Cardiac septum (tissue), 1 donor: ENCODE results near the gene NME4. TPM values are rescaled to one million over a fixed set of nuclear protein-coding genes. Genes with fewer than 3 reads are reported as not detected.
"Not testable (repeated sequence)": the region's sequence is repeated elsewhere in the genome, so short reads cannot be mapped to it uniquely, and the experiment has no call there.

Source experiments
- DNase-seq: peaks from one replicate; pipeline ENCODE4 v3.0.0-alpha.2; 2020; ENCODE audit warnings: low spot score
- intact Hi-C: fragments of 100-400 bp; cut with DNase I; formaldehyde crosslinking; loops from one replicate; pipeline ENCODE4 v1.14.0; 2022
- total RNA-seq: library from RNA; stranded (reverse); fragmentation: NEBNext Ultra II Directional; extraction: Animal tissue kit (Norgen Biotek cat#: 25700); gene quantifications from one replicate; pipeline ENCODE4 v1.2.1, GENCODE V29; 2021
- donor health status: DM: no; HTN: no; CAD: no.

Gene NME4
- total RNA-seq, 1 donor from 2014 or later, result 65.0 TPM

- no peak for DNase-seq
- intact Hi-C loops, result no loop called here
Observed at GRCh38 chr16:373848-374615, 23.0 kb upstream of the NME4 start.

DNA sequence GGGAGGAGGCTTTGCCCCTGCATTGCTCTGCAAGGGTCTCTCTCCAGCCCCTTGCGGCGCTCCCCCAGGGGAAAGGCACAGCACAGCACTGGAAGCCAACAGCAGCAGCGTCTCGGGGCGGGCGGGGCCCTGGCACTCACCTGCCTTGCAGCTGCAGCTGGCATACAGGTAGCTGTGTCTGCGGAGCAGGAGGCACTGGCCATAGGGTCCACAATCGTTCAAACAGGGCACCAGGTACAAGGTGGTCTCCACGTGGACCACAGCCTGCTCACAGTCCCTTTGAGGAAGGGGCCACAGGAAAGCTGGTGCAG, 22.4 kb upstream of the NME4 start:
- DNase-seq, result no peak
- intact Hi-C loops, result no loop called here

DNA sequence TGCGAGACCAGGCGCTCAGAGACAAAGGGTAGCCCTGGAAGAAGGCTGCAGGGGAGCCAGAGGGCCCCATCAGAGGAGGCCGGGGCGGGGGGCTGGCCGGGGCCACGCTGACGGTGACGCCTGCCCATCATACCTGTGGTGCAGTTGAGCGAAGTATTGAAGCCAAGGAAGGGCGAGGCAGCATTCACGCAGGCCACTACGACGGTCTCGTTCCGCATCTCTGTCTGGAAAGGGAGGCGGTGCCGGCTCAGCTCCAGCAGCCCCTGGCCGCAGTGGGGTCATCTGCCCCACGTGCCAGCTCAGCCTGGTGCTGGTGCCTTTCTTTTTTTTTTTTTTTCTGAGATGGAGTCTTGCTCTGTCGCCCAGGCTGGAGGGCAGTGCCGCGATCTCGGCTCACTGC, 21.8 kb upstream of the NME4 start:
- intact Hi-C loops, result no loop called here
- DNase-seq, result no peak

- DNase-seq, result no peak
- intact Hi-C loops, result no loop called here
Observed at GRCh38 chr16:375927-376816, 20.8 kb upstream of the NME4 start.

DNA sequence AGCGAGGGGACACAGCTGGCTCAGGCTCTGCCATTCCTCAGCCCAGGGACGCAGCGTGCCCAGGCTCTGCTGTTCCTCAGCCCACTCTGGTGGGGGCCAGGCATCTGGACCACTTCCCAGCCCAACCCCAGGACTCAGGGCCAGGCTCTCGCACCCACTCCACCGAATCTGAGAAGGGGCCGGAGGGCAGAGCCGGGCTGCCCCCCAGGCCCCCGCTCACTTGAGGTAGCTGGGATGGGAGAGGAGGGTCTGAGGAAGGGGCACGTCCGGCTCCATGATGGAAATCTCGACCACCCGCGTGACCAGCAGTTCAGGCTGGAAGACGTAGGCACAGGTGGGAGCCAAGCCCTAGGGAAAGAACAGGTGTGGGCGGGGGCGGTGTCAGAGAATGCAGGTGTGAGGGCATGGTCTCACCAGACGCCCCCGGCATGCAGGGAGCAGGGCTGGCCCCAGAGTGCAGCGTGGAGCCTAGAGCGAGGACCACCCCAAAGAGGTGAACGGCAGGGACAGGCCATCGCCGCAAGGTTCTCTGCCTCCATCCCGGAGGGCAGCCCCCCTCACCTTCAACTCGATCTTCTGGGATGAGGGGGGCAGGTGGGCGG, 20.1 kb upstream of the NME4 start:
- intact Hi-C loops, result no loop called here
- no peak for DNase-seq

DNA sequence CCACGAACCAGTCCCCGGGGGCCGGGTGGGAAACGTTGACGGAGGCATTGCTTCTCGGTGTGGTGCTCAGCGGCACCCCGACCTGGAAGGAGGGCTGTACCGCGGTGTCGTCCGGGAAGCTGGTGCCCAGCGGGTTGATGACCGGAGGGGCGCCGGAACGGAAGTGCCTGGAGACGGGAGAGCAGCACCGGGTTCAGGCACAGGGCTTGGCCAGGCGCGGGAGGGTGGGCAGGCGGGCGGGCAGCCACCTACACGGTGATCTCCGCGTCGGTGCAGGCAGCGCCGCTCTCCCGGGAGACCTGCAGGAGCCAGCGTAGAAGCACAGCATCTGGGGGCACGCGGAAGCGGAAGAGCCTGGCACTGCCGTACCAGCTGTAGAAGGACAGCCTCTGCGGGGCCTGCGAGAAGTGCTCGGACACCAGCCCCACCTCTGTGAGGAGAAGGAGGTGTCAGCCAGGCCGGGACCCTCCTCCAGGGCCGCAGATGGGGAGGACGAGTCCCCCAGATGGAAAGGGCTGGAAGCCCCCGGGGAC, 19.5 kb upstream of the NME4 start:
- intact Hi-C loops, result no loop called here
- no peak for DNase-seq

DNA sequence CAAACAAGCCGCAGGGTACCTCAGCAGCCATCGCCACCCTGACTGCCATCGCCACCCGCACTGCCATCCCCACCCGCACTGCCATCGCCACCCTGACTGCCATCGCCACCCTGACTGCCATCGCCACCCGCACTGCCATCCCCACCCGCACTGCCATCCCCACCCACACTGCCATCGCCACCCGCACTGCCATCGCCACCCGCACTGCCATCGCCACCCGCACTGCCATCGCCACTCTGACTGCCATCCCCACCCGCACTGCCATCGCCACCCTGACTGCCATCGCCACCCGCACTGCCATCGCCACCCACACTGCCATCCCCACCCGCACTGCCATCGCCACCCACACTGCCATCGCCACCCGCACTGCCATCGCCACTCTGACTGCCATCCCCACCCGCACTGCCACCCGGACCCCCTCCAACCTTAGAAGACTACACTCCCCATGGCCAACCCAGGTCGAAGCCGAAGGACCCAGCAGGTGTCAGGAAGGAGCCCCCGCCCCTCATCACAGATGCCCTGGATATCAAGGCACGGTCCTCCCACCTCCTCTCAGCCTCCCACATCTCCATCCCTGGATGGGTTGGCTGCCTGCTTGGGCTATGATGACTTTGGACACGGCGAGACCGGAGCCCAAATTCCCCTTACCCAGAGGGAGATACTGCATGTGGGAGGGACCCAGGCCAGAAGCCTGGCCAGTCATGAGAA, 18.7 kb upstream of the NME4 start:
- DNase-seq, intact Hi-C loops: not testable (repeated sequence)

DNA sequence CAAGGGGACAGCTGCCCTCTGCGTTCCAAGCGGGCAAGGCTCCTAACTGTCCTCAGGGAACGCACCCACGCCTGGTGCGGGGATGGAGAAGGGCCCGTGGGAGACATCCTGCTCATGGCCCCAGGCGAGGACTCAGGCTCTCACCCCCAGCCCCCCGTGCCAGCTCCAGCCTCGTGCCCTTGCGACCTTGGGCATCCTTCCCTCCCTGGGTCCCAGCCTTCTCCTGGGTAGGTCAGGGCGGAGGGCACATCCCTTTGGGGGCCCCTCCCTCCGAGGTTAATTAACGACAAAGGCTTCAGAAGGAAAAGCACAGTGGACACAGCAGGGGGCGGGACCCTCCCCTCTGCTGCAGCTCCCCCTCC, 18.2 kb upstream of the NME4 start:
- intact Hi-C loops, result no loop called here
- no peak for DNase-seq

GRCh38 chr16:379183-379960, 17.6 kb upstream of the NME4 start:
- no peak for DNase-seq
- intact Hi-C loops, result no loop called here

GRCh38 chr16:379961-380761, 16.8 kb upstream of the NME4 start:
- intact Hi-C loops, result no loop called here
- no peak for DNase-seq

DNA sequence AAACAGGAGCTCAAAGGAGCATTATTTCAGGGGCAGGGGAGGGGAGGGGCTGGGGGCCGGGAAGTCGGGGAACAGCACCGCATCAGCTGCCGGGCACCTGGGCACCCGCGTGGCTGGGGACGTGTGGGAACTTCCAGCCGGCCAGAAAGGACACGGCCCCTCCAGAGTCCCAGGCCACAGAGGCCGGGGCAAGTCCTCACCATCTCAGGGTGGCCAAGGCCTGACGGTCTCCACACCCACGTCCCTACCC, 16.3 kb upstream of the NME4 start:
- intact Hi-C loops, result no loop called here
- DNase-seq, result no peak

- intact Hi-C loops, result no loop called here
- DNase-seq, result no peak
Observed at GRCh38 chr16:381012-381788, 15.8 kb upstream of the NME4 start.

DNA sequence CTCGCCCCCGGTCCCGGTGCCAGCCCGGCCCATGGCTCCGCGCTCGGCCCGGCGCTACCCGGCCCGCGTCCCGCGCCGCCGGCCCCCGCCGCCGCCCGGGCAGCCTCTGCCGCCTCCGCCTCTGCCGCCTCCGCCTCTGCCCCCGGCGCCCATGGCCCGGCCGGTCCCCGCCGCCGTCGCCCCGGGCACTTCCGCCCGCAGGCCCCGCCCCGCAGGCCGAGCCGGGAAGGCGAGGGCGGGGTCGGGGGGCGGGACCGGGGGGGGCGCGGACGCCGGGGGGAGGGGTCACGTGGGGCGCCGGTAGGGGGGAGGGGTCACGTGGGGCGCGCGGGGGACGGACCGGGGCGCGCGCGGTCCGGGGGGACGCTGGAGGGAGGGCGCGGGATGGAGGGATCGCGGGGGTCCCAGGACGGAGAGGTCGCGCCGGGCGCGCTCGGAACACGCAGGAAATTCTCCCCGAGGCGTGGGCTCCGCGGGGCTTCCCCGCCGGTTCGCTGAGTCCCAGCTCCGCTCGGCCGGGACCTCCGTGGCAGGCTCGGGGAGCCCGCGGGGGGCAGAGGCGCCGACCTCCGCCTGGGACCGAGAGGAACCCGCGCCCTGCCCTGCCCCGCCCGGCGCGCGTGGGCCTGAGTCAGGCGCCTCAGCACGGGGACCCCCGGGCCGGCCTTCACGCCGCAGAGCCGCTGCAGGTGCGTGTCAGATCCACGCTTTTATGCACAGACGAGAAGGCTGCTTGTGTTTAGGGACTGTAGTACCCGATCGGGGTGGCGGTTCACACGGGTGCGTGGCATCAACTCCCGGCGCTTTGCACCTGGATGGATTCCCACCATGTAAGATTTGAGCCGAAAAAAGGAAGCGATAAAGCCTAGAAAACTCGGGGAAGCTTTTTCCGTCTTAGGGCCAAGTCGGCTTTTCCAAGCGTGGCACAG, 14.9 kb upstream of the NME4 start, which contains the start of gene PGAP6:
Gene PGAP6 (minus strand): TSS at position 190 of the 929 bp plus-strand sequence. CDS start 157 bp downstream, at position 33.
- intact Hi-C loops, result no loop called here
- DNase-seq, result peak; percentile 88

DNA sequence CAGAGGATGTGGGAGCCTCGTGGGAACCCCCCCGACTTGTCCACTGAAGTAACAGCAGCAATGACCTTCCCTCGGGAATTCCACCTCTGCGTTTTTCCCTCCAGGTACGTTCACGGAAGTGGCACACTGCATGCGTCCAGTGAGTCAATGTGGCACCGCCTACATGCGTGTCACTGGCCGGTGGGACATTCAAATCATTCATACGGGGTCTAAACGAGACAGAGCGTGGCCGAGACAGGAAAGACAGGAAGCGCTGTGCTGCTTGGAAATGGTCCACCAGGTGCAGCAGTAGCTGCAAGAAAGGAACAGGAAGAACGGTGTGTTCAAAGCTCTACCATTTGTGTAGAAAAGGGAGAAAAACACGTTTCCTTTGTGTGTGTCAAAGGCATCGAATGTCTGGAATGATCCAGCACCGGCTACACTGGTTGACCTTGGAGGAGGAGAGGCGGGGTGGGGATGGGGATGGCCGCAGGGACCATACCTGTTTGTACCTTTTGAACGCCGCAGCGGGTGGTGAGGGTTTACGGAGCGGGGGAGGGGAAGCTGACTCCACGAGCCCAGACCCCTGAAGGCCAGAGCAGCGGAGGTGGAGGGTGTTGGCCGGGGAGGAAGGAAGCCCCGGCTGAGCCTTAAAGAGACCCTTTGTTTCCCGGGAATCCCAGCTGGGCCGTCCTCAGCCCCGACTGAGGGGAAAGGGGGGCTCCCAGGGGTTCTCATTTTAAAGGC, 13.5 kb upstream of the NME4 start:
- intact Hi-C loops, result no loop called here
- no peak for DNase-seq

GRCh38 chr16:386641-387156, 10.3 kb upstream of the NME4 start:
- DNase-seq, result no peak
- intact Hi-C loops, result no loop called here
